ENCODE measurements around the gene RCC1. TPM values are rescaled to one million over a fixed set of nuclear protein-coding genes. Genes with fewer than 3 reads are reported as not detected.

Gene RCC1
- total and polyA plus RNA-seq, 2 experiments from 2014 or later, result 36.9 to 97.4 TPM

DNA sequence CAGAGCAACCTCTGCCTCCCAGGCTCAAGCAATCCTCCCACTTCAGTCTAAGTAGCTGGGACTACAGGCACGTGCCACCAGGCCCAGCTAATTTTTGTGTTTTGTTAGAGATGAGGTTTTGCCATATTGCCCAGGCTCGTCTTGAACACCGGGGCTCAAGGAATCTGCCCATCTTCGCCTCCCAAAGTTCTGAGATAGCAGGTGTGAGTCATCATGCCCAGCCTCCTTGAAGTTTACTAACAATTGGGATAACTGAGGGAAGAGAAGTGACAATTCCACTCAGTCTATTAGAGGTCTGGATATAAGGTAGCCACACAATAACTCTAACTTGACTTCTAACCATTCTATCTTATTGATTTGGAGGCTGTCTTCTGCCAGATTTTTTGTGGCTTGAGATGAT lies 6.3 kb upstream of the RCC1 start:
- Histone ChIP-seq H4K20me1 (replicated peaks; ENCODE audit: insufficient read depth) (no peaks in the 10 kb centered on the region), H3K27me3 (ENCODE audit: insufficient read depth) (no peaks in the 10 kb centered on the region), H3K4me3 (no peak overlapping the region), H3K4me1 (ENCODE audit: insufficient read depth) (no peaks in the 10 kb centered on the region), H3K4me2 (no peak overlapping the region), H3K9me2 (ENCODE audit: insufficient read depth) (no peaks in the 10 kb centered on the region), H3K79me2 (replicated peaks; ENCODE audit: insufficient read depth) (no peaks in the 10 kb centered on the region), H3K27ac (ENCODE audit: low read depth) (no peak overlapping the region), H3K36me3 (ENCODE audit: insufficient read depth) (peaks cover 15% of the 10 kb centered on the region; the same call in 1 of the 2 replicates), H3F3A (replicated peaks; ENCODE audit: low read depth) (peaks cover 12% of the 10 kb centered on the region), H2AFZ (no peak overlapping the region)
- Mint-ChIP-seq H3K36me3 (ENCODE audit: low read depth) (peaks cover 26% of the 10 kb centered on the region), H3K9me3 (no peaks in the 10 kb centered on the region), H3K4me3 (no peak overlapping the region), H3K27ac (no peak overlapping the region), H3K4me1 (no peaks in the 10 kb centered on the region), H3K27me3 (ENCODE audit: insufficient read depth, low read depth, poor library complexity) (peaks cover 6% of the 10 kb centered on the region)
- ATAC-seq (no peak), DNase-seq (ENCODE audit: low spot score) (no peak)
- TF ChIP-seq, protein P1, sequence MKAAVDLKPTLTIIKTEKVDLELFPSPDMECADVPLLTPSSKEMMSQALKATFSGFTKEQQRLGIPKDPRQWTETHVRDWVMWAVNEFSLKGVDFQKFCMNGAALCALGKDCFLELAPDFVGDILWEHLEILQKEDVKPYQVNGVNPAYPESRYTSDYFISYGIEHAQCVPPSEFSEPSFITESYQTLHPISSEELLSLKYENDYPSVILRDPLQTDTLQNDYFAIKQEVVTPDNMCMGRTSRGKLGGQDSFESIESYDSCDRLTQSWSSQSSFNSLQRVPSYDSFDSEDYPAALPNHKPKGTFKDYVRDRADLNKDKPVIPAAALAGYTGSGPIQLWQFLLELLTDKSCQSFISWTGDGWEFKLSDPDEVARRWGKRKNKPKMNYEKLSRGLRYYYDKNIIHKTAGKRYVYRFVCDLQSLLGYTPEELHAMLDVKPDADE (IDR thresholded peaks at IDR 0.05), result no peak
- TF ChIP-seq STAT1 (IDR thresholded peaks at IDR 0.05; ENCODE audit: unreplicated experiment) (no peak), NANOG (IDR thresholded peaks at IDR 0.05; ENCODE audit: borderline replicate concordance) (no peak), CREB1 (CRISPR knock-in tag; IDR thresholded peaks at IDR 0.05; ENCODE audit: low read depth) (no peak), JUNB (IDR thresholded peaks at IDR 0.05; ENCODE audit: unreplicated experiment) (no peak), ZNF331 (CRISPR knock-in tag; IDR thresholded peaks at IDR 0.05; ENCODE audit: low read depth) (no peak), POLR2AphosphoS5 (IDR thresholded peaks at IDR 0.05; ENCODE audit: low read depth) (no peak), ZNF114 (CRISPR knock-in tag; IDR thresholded peaks at IDR 0.05) (no peak), EZH2 (IDR thresholded peaks at IDR 0.05; ENCODE audit: low read depth, unreplicated experiment) (no peak), EZH2phosphoT487 (IDR thresholded peaks at IDR 0.05; ENCODE audit: unreplicated experiment) (no peak)
- TF ChIP-seq, protein P2, sequence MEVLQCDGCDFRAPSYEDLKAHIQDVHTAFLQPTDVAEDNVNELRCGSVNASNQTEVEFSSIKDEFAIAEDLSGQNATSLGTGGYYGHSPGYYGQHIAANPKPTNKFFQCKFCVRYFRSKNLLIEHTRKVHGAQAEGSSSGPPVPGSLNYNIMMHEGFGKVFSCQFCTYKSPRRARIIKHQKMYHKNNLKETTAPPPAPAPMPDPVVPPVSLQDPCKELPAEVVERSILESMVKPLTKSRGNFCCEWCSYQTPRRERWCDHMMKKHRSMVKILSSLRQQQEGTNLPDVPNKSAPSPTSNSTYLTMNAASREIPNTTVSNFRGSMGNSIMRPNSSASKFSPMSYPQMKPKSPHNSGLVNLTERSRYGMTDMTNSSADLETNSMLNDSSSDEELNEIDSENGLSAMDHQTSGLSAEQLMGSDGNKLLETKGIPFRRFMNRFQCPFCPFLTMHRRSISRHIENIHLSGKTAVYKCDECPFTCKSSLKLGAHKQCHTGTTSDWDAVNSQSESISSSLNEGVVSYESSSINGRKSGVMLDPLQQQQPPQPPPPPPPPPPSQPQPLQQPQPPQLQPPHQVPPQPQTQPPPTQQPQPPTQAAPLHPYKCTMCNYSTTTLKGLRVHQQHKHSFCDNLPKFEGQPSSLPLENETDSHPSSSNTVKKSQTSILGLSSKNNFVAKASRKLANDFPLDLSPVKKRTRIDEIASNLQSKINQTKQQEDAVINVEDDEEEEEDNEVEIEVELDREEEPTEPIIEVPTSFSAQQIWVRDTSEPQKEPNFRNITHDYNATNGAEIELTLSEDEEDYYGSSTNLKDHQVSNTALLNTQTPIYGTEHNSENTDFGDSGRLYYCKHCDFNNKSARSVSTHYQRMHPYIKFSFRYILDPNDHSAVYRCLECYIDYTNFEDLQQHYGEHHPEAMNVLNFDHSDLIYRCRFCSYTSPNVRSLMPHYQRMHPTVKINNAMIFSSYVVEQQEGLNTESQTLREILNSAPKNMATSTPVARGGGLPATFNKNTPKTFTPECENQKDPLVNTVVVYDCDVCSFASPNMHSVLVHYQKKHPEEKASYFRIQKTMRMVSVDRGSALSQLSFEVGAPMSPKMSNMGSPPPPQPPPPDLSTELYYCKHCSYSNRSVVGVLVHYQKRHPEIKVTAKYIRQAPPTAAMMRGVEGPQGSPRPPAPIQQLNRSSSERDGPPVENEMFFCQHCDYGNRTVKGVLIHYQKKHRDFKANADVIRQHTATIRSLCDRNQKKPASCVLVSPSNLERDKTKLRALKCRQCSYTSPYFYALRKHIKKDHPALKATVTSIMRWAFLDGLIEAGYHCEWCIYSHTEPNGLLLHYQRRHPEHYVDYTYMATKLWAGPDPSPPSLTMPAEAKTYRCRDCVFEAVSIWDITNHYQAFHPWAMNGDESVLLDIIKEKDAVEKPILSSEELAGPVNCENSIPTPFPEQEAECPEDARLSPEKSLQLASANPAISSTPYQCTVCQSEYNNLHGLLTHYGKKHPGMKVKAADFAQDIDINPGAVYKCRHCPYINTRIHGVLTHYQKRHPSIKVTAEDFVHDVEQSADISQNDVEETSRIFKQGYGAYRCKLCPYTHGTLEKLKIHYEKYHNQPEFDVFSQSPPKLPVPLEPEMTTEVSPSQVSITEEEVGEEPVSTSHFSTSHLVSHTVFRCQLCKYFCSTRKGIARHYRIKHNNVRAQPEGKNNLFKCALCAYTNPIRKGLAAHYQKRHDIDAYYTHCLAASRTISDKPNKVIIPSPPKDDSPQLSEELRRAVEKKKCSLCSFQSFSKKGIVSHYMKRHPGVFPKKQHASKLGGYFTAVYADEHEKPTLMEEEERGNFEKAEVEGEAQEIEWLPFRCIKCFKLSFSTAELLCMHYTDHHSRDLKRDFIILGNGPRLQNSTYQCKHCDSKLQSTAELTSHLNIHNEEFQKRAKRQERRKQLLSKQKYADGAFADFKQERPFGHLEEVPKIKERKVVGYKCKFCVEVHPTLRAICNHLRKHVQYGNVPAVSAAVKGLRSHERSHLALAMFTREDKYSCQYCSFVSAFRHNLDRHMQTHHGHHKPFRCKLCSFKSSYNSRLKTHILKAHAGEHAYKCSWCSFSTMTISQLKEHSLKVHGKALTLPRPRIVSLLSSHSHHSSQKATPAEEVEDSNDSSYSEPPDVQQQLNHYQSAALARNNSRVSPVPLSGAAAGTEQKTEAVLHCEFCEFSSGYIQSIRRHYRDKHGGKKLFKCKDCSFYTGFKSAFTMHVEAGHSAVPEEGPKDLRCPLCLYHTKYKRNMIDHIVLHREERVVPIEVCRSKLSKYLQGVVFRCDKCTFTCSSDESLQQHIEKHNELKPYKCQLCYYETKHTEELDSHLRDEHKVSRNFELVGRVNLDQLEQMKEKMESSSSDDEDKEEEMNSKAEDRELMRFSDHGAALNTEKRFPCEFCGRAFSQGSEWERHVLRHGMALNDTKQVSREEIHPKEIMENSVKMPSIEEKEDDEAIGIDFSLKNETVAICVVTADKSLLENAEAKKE (CRISPR knock-in tag; IDR thresholded peaks at IDR 0.05), result no peak
- TF ChIP-seq, protein P3, sequence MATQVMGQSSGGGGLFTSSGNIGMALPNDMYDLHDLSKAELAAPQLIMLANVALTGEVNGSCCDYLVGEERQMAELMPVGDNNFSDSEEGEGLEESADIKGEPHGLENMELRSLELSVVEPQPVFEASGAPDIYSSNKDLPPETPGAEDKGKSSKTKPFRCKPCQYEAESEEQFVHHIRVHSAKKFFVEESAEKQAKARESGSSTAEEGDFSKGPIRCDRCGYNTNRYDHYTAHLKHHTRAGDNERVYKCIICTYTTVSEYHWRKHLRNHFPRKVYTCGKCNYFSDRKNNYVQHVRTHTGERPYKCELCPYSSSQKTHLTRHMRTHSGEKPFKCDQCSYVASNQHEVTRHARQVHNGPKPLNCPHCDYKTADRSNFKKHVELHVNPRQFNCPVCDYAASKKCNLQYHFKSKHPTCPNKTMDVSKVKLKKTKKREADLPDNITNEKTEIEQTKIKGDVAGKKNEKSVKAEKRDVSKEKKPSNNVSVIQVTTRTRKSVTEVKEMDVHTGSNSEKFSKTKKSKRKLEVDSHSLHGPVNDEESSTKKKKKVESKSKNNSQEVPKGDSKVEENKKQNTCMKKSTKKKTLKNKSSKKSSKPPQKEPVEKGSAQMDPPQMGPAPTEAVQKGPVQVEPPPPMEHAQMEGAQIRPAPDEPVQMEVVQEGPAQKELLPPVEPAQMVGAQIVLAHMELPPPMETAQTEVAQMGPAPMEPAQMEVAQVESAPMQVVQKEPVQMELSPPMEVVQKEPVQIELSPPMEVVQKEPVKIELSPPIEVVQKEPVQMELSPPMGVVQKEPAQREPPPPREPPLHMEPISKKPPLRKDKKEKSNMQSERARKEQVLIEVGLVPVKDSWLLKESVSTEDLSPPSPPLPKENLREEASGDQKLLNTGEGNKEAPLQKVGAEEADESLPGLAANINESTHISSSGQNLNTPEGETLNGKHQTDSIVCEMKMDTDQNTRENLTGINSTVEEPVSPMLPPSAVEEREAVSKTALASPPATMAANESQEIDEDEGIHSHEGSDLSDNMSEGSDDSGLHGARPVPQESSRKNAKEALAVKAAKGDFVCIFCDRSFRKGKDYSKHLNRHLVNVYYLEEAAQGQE (IDR thresholded peaks at IDR 0.05; ENCODE audit: unreplicated experiment), result no peak
- TF ChIP-seq, protein P4, sequence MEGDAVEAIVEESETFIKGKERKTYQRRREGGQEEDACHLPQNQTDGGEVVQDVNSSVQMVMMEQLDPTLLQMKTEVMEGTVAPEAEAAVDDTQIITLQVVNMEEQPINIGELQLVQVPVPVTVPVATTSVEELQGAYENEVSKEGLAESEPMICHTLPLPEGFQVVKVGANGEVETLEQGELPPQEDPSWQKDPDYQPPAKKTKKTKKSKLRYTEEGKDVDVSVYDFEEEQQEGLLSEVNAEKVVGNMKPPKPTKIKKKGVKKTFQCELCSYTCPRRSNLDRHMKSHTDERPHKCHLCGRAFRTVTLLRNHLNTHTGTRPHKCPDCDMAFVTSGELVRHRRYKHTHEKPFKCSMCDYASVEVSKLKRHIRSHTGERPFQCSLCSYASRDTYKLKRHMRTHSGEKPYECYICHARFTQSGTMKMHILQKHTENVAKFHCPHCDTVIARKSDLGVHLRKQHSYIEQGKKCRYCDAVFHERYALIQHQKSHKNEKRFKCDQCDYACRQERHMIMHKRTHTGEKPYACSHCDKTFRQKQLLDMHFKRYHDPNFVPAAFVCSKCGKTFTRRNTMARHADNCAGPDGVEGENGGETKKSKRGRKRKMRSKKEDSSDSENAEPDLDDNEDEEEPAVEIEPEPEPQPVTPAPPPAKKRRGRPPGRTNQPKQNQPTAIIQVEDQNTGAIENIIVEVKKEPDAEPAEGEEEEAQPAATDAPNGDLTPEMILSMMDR (conservative IDR thresholded peaks at IDR 0.05; ENCODE audit: low read depth in 2 of 2), result no peak

Data from GM23338 (cell line).